ENCODE measurements around the gene COL10A1. TPM values are rescaled to one million over a fixed set of nuclear protein-coding genes. Genes with fewer than 3 reads are reported as not detected.

The COL10A1 gene
- total RNA-seq: not detected

- no peak for ATAC-seq
- Mint-ChIP-seq H3K27me3 (no peaks in the 10 kb centered on the region), H3K4me3 (no peak within 1 kb of the TSS), H3K9me3 (ENCODE audit: low read depth) (no peaks in the 10 kb centered on the region), H3K27ac (no peak within 1 kb of the TSS), H3K4me1 (no peaks in the 10 kb centered on the region), H3K36me3 (ENCODE audit: low read depth) (peaks cover 7% of the 10 kb centered on the region)
- intact Hi-C loops (cut with DNase I, micrococcal nuclease): no loop called here
- CTCF ChIA-PET: interaction anchor here (0.8 to 5.8 kb wide), 2 partner anchors 9 to 14 kb away, joined by 3 to 21 read pairs; no protein-coding TSS in a partner anchor
- POLR2A ChIA-PET: no interaction called here
- DNase-seq: no peak
These were observed at the start of gene COL10A1 for GRCh38 chr6:116126032-116126431. COL10A1 (minus strand) TSS chr6:116126132; CDS start chr6:116125492, 640 bp downstream.

- intact Hi-C loops (cut with DNase I, micrococcal nuclease): no loop called here
- ATAC-seq: no peak
- Mint-ChIP-seq H3K27ac (no peak overlapping the region), H3K4me1 (no peaks in the 10 kb centered on the region), H3K27me3 (no peaks in the 10 kb centered on the region), H3K36me3 (ENCODE audit: low read depth) (peaks cover 31% of the 10 kb centered on the region), H3K9me3 (ENCODE audit: low read depth) (peaks cover 10% of the 10 kb centered on the region), H3K4me3 (no peak overlapping the region)
- CTCF ChIA-PET: interaction anchor here (0.6 kb wide), 1 partner anchor 151 kb away, joined by 3 read pairs; no protein-coding TSS in a partner anchor
- POLR2A ChIA-PET: no interaction called here
- no peak for DNase-seq
These were observed 49.4 kb upstream of the COL10A1 start for GRCh38 chr6:116175344-116175743.

- Mint-ChIP-seq H3K4me1 (no peaks in the 10 kb centered on the region), H3K4me3 (no peak overlapping the region), H3K27me3 (no peaks in the 10 kb centered on the region), H3K36me3 (ENCODE audit: low read depth) (peaks cover 36% of the 10 kb centered on the region), H3K27ac (no peak overlapping the region), H3K9me3 (ENCODE audit: low read depth) (peaks cover 10% of the 10 kb centered on the region)
- ATAC-seq (no peak), DNase-seq (no peak)
- intact Hi-C loops (cut with DNase I, micrococcal nuclease): no loop called here
- POLR2A ChIA-PET: no interaction called here
- CTCF ChIA-PET: no interaction called here
These were observed 48.0 kb upstream of the COL10A1 start for GRCh38 chr6:116173928-116174327.

- CTCF ChIA-PET: no interaction called here
- no peak overlapping the region for H3K27ac Mint-ChIP-seq
- POLR2A ChIA-PET: no interaction called here
These were observed 44.6 kb upstream of the COL10A1 start for GRCh38 chr6:116170358-116171057.

GRCh38 chr6:116169880-116170279 lies 43.9 kb upstream of the COL10A1 start:
- CTCF ChIA-PET: interaction anchor here (1.5 kb wide), 1 partner anchor 12 kb away, joined by 5 read pairs; no protein-coding TSS in a partner anchor

More at GRCh38 chr6:116170358-116171057, 44.6 kb upstream of the COL10A1 start:
- no peaks in the 10 kb centered on the region for H3K4me1 Mint-ChIP-seq
- intact Hi-C loops (cut with DNase I, micrococcal nuclease): no loop called here
- peaks cover 44% of the 10 kb centered on the region for H3K36me3 Mint-ChIP-seq (ENCODE audit: low read depth)
- peaks cover 8% of the 10 kb centered on the region for H3K9me3 Mint-ChIP-seq (ENCODE audit: low read depth)
- no peak overlapping the region for H3K4me3 Mint-ChIP-seq
- ATAC-seq (no peak), DNase-seq (no peak)
- no peaks in the 10 kb centered on the region for H3K27me3 Mint-ChIP-seq

GRCh38 chr6:116168148-116168547 lies 42.2 kb upstream of the COL10A1 start:
- intact Hi-C loops (cut with DNase I, micrococcal nuclease): no loop called here
- ATAC-seq (no peak), DNase-seq (no peak)
- H3K4me3 Mint-ChIP-seq: no peak overlapping the region
- H3K36me3 Mint-ChIP-seq (ENCODE audit: low read depth): peaks cover 35% of the 10 kb centered on the region
- CTCF ChIA-PET: interaction anchor here (1.6 kb wide), 1 partner anchor 9 kb away, joined by 5 read pairs; no protein-coding TSS in a partner anchor
- no peaks in the 10 kb centered on the region for H3K27me3 Mint-ChIP-seq
- POLR2A ChIA-PET: no interaction called here
- H3K4me1 Mint-ChIP-seq: no peaks in the 10 kb centered on the region
- H3K27ac Mint-ChIP-seq: no peak overlapping the region
- H3K9me3 Mint-ChIP-seq (ENCODE audit: low read depth): peaks cover 17% of the 10 kb centered on the region

More at GRCh38 chr6:116169880-116170279, 43.9 kb upstream of the COL10A1 start:
- Mint-ChIP-seq H3K27ac (no peak overlapping the region), H3K9me3 (ENCODE audit: low read depth) (peaks cover 7% of the 10 kb centered on the region), H3K27me3 (no peaks in the 10 kb centered on the region), H3K36me3 (ENCODE audit: low read depth) (peaks cover 44% of the 10 kb centered on the region), H3K4me1 (no peaks in the 10 kb centered on the region), H3K4me3 (no peak overlapping the region)
- intact Hi-C loops (cut with DNase I, micrococcal nuclease): no loop called here
- POLR2A ChIA-PET: no interaction called here
- DNase-seq (no peak), ATAC-seq (no peak)

GRCh38 chr6:116166369-116166768 lies 40.4 kb upstream of the COL10A1 start:
- CTCF ChIA-PET: no interaction called here
- H3K4me1 Mint-ChIP-seq: no peaks in the 10 kb centered on the region
- H3K36me3 Mint-ChIP-seq (ENCODE audit: low read depth): peaks cover 39% of the 10 kb centered on the region
- DNase-seq (no peak), ATAC-seq (no peak)
- H3K27ac Mint-ChIP-seq: no peak overlapping the region
- H3K27me3 Mint-ChIP-seq: no peaks in the 10 kb centered on the region
- intact Hi-C loops (cut with DNase I, micrococcal nuclease): no loop called here
- POLR2A ChIA-PET: no interaction called here
- H3K9me3 Mint-ChIP-seq (ENCODE audit: low read depth): peaks cover 24% of the 10 kb centered on the region
- no peak overlapping the region for H3K4me3 Mint-ChIP-seq

GRCh38 chr6:116165596-116165995 lies 39.7 kb upstream of the COL10A1 start:
- peaks cover 40% of the 10 kb centered on the region for H3K36me3 Mint-ChIP-seq (ENCODE audit: low read depth)

GRCh38 chr6:116159782-116160524 lies 34.0 kb upstream of the COL10A1 start:
- Mint-ChIP-seq H3K27ac (no peak overlapping the region), H3K36me3 (ENCODE audit: low read depth) (peaks cover 28% of the 10 kb centered on the region), H3K4me1 (no peaks in the 10 kb centered on the region), H3K4me3 (no peak overlapping the region), H3K9me3 (ENCODE audit: low read depth) (peaks cover 28% of the 10 kb centered on the region), H3K27me3 (no peaks in the 10 kb centered on the region)
- ChIA-PET POLR2A (no interaction called here), CTCF (no interaction called here)
- DNase-seq: no peak
- ATAC-seq: no peak
- intact Hi-C loops (cut with DNase I, micrococcal nuclease): no loop called here

More at GRCh38 chr6:116165596-116165995, 39.7 kb upstream of the COL10A1 start:
- POLR2A ChIA-PET: no interaction called here
- CTCF ChIA-PET: no interaction called here
- H3K4me3 Mint-ChIP-seq: no peak overlapping the region
- intact Hi-C loops (cut with DNase I, micrococcal nuclease): no loop called here
- H3K27ac Mint-ChIP-seq: no peak overlapping the region
- no peak for DNase-seq
- peaks cover 24% of the 10 kb centered on the region for H3K9me3 Mint-ChIP-seq (ENCODE audit: low read depth)
- no peaks in the 10 kb centered on the region for H3K27me3 Mint-ChIP-seq
- ATAC-seq: no peak
- no peaks in the 10 kb centered on the region for H3K4me1 Mint-ChIP-seq

- intact Hi-C loops (cut with DNase I, micrococcal nuclease): no loop called here
- ATAC-seq: no peak
- no peak for DNase-seq
- H3K4me1 Mint-ChIP-seq: no peaks in the 10 kb centered on the region
- ChIA-PET POLR2A (no interaction called here), CTCF (interaction anchor here (1.8 kb wide), 1 partner anchor 11 kb away, joined by 5 read pairs; no protein-coding TSS in a partner anchor)
- no peak overlapping the region for H3K4me3 Mint-ChIP-seq
- H3K36me3 Mint-ChIP-seq (ENCODE audit: low read depth): peaks cover 28% of the 10 kb centered on the region
- no peak overlapping the region for H3K27ac Mint-ChIP-seq
- H3K9me3 Mint-ChIP-seq (ENCODE audit: low read depth): peaks cover 20% of the 10 kb centered on the region
- H3K27me3 Mint-ChIP-seq: no peaks in the 10 kb centered on the region
These were observed 32.7 kb upstream of the COL10A1 start for GRCh38 chr6:116158641-116159040.

- CTCF ChIA-PET: interaction anchor here (0.6 to 1.8 kb wide), 2 partner anchors 12 to 46 kb away, joined by 3 to 5 read pairs; no protein-coding TSS in a partner anchor
- no peaks in the 10 kb centered on the region for H3K4me1 Mint-ChIP-seq
- peaks cover 11% of the 10 kb centered on the region for H3K9me3 Mint-ChIP-seq (ENCODE audit: low read depth)
- peaks cover 18% of the 10 kb centered on the region for H3K36me3 Mint-ChIP-seq (ENCODE audit: low read depth)
- H3K4me3 Mint-ChIP-seq: no peak overlapping the region
- ATAC-seq (no peak), DNase-seq (no peak)
- no peak overlapping the region for H3K27ac Mint-ChIP-seq
- H3K27me3 Mint-ChIP-seq: no peaks in the 10 kb centered on the region
- intact Hi-C loops (cut with DNase I, micrococcal nuclease): no loop called here
- POLR2A ChIA-PET: no interaction called here
These were observed 31.5 kb upstream of the COL10A1 start for GRCh38 chr6:116157391-116157790.

Data from activated CD4-positive, alpha-beta T cell treated with anti-CD3 and anti-CD28 coated beads for 36 hours (primary cell).